Measurements from ENCODE around the gene DCANP1. TPM values are rescaled to one million over a fixed set of nuclear protein-coding genes. Genes with fewer than 3 reads are reported as not detected.

Gene DCANP1
- total and polyA plus RNA-seq, 3 donors from 2014 or later = not detected

DNA sequence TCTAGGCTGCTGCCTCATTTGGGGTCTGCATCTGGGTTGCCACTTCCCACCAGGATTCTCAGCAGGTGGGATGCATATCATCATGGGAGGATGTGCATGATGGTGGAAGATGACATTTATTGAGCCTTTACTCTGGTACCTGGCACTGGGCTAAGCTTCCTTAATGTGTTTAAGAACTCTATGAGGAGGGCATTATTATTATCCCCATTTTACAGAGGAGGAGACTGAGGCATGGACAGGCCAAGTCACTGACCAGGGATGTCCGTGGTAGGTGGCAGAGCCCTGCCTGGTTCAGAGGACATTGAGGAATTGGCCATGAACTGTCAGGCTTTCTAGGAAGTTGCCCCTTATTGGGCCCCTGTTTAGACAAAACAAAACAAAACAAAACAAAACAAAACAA is 36.1 kb upstream of the DCANP1 start:
- intact Hi-C loops (cut with DNase I; ENCODE audit: low total_unique reads) = no loop called here
- Histone ChIP-seq H3K4me3 (no peak overlapping the region), H3K27me3 (no peaks in the 10 kb centered on the region), H3K27ac (no peak overlapping the region), H3K9me3 (no peaks in the 10 kb centered on the region), H3K4me1 (no peaks in the 10 kb centered on the region), H3K36me3 (ENCODE audit: low read depth, missing control alignments) (no peaks in the 10 kb centered on the region)
- DNase-seq = no peak
- TF ChIP-seq POLR2A (IDR thresholded peaks at IDR 0.05) = no peak
- TF ChIP-seq, protein P1, sequence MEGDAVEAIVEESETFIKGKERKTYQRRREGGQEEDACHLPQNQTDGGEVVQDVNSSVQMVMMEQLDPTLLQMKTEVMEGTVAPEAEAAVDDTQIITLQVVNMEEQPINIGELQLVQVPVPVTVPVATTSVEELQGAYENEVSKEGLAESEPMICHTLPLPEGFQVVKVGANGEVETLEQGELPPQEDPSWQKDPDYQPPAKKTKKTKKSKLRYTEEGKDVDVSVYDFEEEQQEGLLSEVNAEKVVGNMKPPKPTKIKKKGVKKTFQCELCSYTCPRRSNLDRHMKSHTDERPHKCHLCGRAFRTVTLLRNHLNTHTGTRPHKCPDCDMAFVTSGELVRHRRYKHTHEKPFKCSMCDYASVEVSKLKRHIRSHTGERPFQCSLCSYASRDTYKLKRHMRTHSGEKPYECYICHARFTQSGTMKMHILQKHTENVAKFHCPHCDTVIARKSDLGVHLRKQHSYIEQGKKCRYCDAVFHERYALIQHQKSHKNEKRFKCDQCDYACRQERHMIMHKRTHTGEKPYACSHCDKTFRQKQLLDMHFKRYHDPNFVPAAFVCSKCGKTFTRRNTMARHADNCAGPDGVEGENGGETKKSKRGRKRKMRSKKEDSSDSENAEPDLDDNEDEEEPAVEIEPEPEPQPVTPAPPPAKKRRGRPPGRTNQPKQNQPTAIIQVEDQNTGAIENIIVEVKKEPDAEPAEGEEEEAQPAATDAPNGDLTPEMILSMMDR (IDR thresholded peaks at IDR 0.05) = no peak
- 86 to 94% methylated on average over 1 of the region's 1 CpG for WGBS, 2 donors

DNA sequence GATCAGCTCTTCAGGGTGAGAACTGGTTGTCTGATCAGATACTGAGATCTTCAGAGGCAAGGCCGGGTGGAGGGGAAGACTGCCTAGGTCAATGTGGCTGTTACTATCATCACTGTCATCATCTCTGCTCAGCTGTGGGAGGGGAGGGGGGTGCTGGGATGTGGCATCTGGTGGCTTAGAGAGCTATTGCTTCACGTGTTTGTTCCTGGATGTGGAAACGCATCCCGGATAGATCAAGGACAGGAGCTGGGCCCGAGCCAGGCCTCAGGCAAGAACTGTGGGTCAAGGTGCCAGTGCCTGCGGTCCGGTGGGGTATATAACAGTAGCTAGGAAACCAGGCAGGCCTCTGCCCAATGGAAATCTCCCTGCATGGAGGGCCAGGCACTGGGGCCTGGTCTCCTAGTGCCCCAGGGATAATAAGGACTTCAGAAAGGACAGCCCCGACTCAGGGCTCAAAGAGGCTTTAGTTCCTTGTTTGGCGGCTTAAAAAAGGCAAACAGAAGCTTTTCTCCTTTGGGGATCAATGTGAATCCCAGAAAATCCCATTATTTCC is 35.3 kb upstream of the DCANP1 start:
- DNase-seq = no peak
- H3K36me3 ChIP-seq (ENCODE audit: low read depth, missing control alignments) = no peaks in the 10 kb centered on the region
- H3K4me3 ChIP-seq = no peak overlapping the region
- H3K4me1 ChIP-seq = no peaks in the 10 kb centered on the region
- intact Hi-C loops (cut with DNase I; ENCODE audit: low total_unique reads) = no loop called here
- WGBS, 2 donors = 62 to 70% methylated on average over 4 to 9 of the region's 9 CpGs
- H3K27ac ChIP-seq = no peak overlapping the region
- H3K9me3 ChIP-seq = no peaks in the 10 kb centered on the region
- H3K27me3 ChIP-seq = no peaks in the 10 kb centered on the region
- no peak for TF ChIP-seq POLR2A (IDR thresholded peaks at IDR 0.05)
- TF ChIP-seq, protein P1 (IDR thresholded peaks at IDR 0.05) = no peak

DNA sequence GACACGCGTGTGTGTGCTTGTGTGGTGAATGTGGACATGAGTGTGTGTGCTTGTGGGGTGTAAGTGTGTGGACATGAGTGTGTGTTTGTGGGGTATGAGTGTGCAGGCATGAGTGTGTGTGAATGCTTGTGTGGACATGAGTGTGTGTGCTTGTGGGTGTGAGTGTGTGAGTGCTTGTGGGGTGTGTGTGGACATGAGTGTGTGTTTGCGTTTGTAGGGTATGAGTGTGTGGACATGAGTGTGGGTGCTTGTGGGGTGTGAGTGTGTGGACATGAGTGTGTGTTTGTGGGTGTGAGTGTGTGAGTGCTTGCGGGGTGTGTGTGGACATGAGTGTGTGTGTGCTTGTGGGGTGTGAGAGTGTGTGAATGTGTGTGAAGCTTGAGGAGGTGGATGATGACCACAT is 34.8 kb upstream of the DCANP1 start:
- H3K9me3 ChIP-seq = no peaks in the 10 kb centered on the region
- no peaks in the 10 kb centered on the region for H3K36me3 ChIP-seq (ENCODE audit: low read depth, missing control alignments)
- DNase-seq = no peak
- no peaks in the 10 kb centered on the region for H3K4me1 ChIP-seq
- H3K27me3 ChIP-seq = no peaks in the 10 kb centered on the region
- intact Hi-C loops (cut with DNase I; ENCODE audit: low total_unique reads) = no loop called here
- no peak overlapping the region for H3K27ac ChIP-seq
- 86 to 89% methylated on average over 4 of the region's 4 CpGs for WGBS, 2 donors
- TF ChIP-seq POLR2A (IDR thresholded peaks at IDR 0.05) = no peak
- TF ChIP-seq, protein P1 (IDR thresholded peaks at IDR 0.05) = no peak
- no peak overlapping the region for H3K4me3 ChIP-seq

DNA sequence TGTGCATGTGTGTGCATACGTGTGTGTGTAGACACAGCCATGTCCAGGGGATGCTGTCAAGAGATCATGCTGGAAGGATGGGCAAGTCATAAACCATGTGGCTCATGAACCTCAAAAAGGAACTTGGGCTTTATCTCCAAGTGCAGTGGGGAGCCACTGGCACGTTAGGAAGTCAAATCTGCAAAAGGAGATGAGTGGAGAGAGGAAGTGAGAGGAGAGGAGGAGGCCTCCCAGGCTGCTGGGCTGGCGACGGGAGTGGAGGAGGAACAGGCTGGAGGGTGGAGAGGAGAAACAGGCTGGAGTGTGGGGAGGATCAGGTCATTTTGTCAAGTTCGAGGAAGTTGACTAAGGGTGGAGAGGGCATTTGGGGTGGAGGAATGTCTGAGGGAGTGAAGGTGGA is 34.2 kb upstream of the DCANP1 start:
- DNase-seq = no peak
- H3K27ac ChIP-seq = no peak overlapping the region
- no peaks in the 10 kb centered on the region for H3K27me3 ChIP-seq
- H3K9me3 ChIP-seq = no peaks in the 10 kb centered on the region
- no peaks in the 10 kb centered on the region for H3K36me3 ChIP-seq (ENCODE audit: low read depth, missing control alignments)
- TF ChIP-seq POLR2A (IDR thresholded peaks at IDR 0.05) = no peak
- TF ChIP-seq, protein P1 (IDR thresholded peaks at IDR 0.05) = no peak
- no peak overlapping the region for H3K4me3 ChIP-seq
- whole genome bisulfite sequencing, 2 donors = 63 to 70% methylated on average over 5 of the region's 5 CpGs
- H3K4me1 ChIP-seq = no peaks in the 10 kb centered on the region
- intact Hi-C loops (cut with DNase I; ENCODE audit: low total_unique reads) = no loop called here

DNA sequence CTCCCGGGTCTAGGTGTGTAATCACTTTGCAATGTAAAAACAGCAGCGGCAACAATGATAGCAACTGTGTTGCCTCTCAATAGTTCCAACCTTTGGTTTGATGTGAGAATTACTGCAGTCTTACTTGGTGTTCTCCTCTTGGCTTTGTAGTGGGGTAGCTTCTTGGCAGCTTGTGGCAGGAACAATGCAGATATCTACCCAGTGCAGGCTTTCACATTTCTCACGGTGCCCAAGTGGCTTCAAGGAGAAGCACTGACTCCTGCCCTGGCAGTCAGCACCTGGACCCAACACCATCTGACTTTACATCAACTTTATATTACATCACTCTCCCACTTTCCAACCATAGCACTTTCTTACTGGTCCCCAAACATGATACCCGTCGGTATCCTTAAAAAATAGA is 33.4 kb upstream of the DCANP1 start:
- Histone ChIP-seq H3K36me3 (ENCODE audit: low read depth, missing control alignments) (no peaks in the 10 kb centered on the region), H3K4me1 (no peaks in the 10 kb centered on the region), H3K9me3 (no peaks in the 10 kb centered on the region), H3K27me3 (no peaks in the 10 kb centered on the region), H3K4me3 (no peak overlapping the region), H3K27ac (no peak overlapping the region)
- TF ChIP-seq, protein P1 (IDR thresholded peaks at IDR 0.05) = no peak
- TF ChIP-seq POLR2A (IDR thresholded peaks at IDR 0.05) = no peak
- no peak for DNase-seq
- WGBS, 2 donors = 89 to 92% methylated on average over 5 of the region's 5 CpGs
- intact Hi-C loops (cut with DNase I; ENCODE audit: low total_unique reads) = no loop called here

All from testis (tissue), 3 donors.